A549 (cell line): Measurements from ENCODE around the gene ZDHHC24. TPM values are rescaled to one million over a fixed set of nuclear protein-coding genes. Genes with fewer than 3 reads are reported as not detected.

Source experiments
- ATAC-seq, 2 experiments: fragments of 200-7000 bp in 1 of 2; fragments of >200 bp in 1 of 2; cut with Nextera tagmentation in 1 of 2; cut with Tn5 transposase in 1 of 2; 3 replicates each; pipeline versions ENCODE4 v1.8.0 to v1.9.1; 2018 to 2020; ENCODE audit warnings: mild to moderate bottlenecking in 1 of 2, moderate library complexity in 1 of 2
- CTCF ChIA-PET: fragments of 300-600 bp; sonication (Branson Sonifier 250); formaldehyde crosslinking; extraction: SDS; loops from one replicate; lab custom pipeline; 2021; ENCODE audit warnings: antibody characterized with exemption, inconsistent platforms; lab: Yijun Ruan, JAX
- POLR2A ChIA-PET: fragments of 350-600 bp; formaldehyde crosslinking; extraction: SDS; loops from one replicate; lab custom pipeline; 2021; ENCODE audit warnings: antibody characterized with exemption, inconsistent platforms; lab: Yijun Ruan, JAX
- DNase-seq, 2 experiments: peaks; one replicate each; pipeline versions ENCODE4 v3.0.0 to v3.0.0-alpha.2; 2011 to 2016; ENCODE audit warnings: low read depth in 1 of 2, low spot score in 1 of 2
- FAIRE-seq: peaks from 2 replicates; lab custom pipeline; 2011; peaks lifted over from hg19 to GRCh38; lab: Jason Lieb, UNC
- H3K27ac ChIP-seq, 2 experiments: fragments of >200 bp; sonication (Bioruptor Twin); formaldehyde crosslinking; 3 replicates each; pipeline ENCODE4 v1.5.1; 2016 to 2017
- H3K4me1 ChIP-seq: fragments of >200 bp; sonication (Bioruptor Twin); formaldehyde crosslinking; 3 replicates; pipeline ENCODE4 v1.6.1; 2016
- H3K4me2 ChIP-seq: fragments of >200 bp; sonication (Bioruptor Twin); formaldehyde crosslinking; 3 replicates; pipeline ENCODE4 v1.6.1; 2016
- H3K4me3 ChIP-seq: fragments of >200 bp; sonication (Bioruptor Twin); formaldehyde crosslinking; 3 replicates; pipeline ENCODE4 v1.5.1; 2016
- H3K9me3 ChIP-seq: fragments of >200 bp; sonication (Bioruptor Twin); formaldehyde crosslinking; 3 replicates; pipeline ENCODE4 v1.6.1; 2016
- CBX2 ChIP-seq: fragments of 200-600 bp; sonication (generic); IDR thresholded peaks from 2 replicates; pipeline ENCODE4 v1.6.1; 2016; ENCODE audit warnings: low read depth, mild to moderate bottlenecking, borderline replicate concordance
- CEBPB ChIP-seq, 2 experiments: fragments of >200 bp in 1 of 2; sonication (Bioruptor Twin) in 1 of 2; formaldehyde crosslinking in 1 of 2; IDR thresholded peaks; 2 replicates each; pipeline ENCODE4 v1.6.1; 2012 to 2016
- EHF ChIP-seq: fragments of 250-450 bp; sonication (Bioruptor Pico); IDR thresholded peaks from 2 replicates; pipeline ENCODE4 v1.5.0; 2020; ENCODE audit warnings: mild to moderate bottlenecking
- FOXS1 ChIP-seq: fragments of 250-450 bp; sonication (Bioruptor Pico); IDR thresholded peaks from 2 replicates; pipeline ENCODE4 v1.5.0; 2020; ENCODE audit warnings: mild to moderate bottlenecking, moderate library complexity
- HDAC2 ChIP-seq: fragments of 200-600 bp; sonication (generic); IDR thresholded peaks from 2 replicates; pipeline ENCODE4 v1.6.1; 2016
- HOXA7 ChIP-seq: fragments of 250-450 bp; sonication (Bioruptor Pico); IDR thresholded peaks from 2 replicates; pipeline ENCODE4 v1.5.0; 2020; ENCODE audit warnings: mild to moderate bottlenecking, moderate library complexity
- JUNB ChIP-seq: fragments of >200 bp; sonication (Bioruptor Twin); formaldehyde crosslinking; IDR thresholded peaks from 2 replicates; pipeline ENCODE4 v1.6.1; 2016
- MAFK ChIP-seq: fragments of 450-650 bp; IDR thresholded peaks from 2 replicates; pipeline ENCODE4 v1.6.1; 2014; ENCODE audit not compliant: partially characterized antibody
- MYC ChIP-seq: IDR thresholded peaks from 2 replicates; pipeline ENCODE4 v1.6.1; 2012; ENCODE audit warnings: mild to moderate bottlenecking, inconsistent platforms, low read length, improper control_type of control experiment, borderline replicate concordance
- NR3C1 ChIP-seq: fragments of >200 bp; sonication (Bioruptor Twin); formaldehyde crosslinking; IDR thresholded peaks from 3 replicates; pipeline ENCODE4 v1.6.1; 2017
- RAD21 ChIP-seq, 2 experiments: fragments of >200 bp in 1 of 2; sonication (Bioruptor Twin) in 1 of 2; formaldehyde crosslinking in 1 of 2; IDR thresholded peaks in 1 of 2; conservative IDR thresholded peaks in 1 of 2; 2 replicates in 1 of 2; 3 replicates in 1 of 2; pipeline ENCODE4 v1.6.1; 2012 to 2018; ENCODE audit warnings: inconsistent platforms in 1 of 2
- RCOR1 ChIP-seq: fragments of 150-350 bp; IDR thresholded peaks from 2 replicates; pipeline ENCODE4 v1.6.1; 2014; ENCODE audit warnings: antibody characterized with exemption, low read length, low read depth
- TFCP2L1 ChIP-seq: fragments of 250-450 bp; sonication (Bioruptor Pico); IDR thresholded peaks from 2 replicates; pipeline ENCODE4 v1.5.0; 2021; ENCODE audit warnings: mild to moderate bottlenecking
- ZC3H11A ChIP-seq: fragments of 450-650 bp; IDR thresholded peaks from 2 replicates; pipeline ENCODE4 v1.6.1; 2014; ENCODE audit warnings: antibody characterized with exemption, mild to moderate bottlenecking
- WGBS: methylation state at CpG from one replicate; pipeline ENCODE4 v1.1.6; 2017; ENCODE audit errors: missing lambda C conversion rate; 5-methylcytosine and 5-hydroxymethylcytosine counted together
- polyA plus RNA-seq, 4 experiments: library from polyadenylated mRNA; depleted of rRNA in 3 of 4; stranded (reverse); fragments of >200 nt; fragmentation: RNase III in 1 of 4; extraction: RNeasy Plus Mini Kit Qiagen cat#74134 plus additional on column Dnase treatment in 1 of 4; gene quantifications; 2 replicates in 3 of 4; 3 replicates in 1 of 4; pipeline ENCODE4 v1.2.3, GENCODE V29; 2011 to 2017
- TF ChIP-seq, protein P1 (sequence below): fragments of >200 bp; sonication (Bioruptor Twin); formaldehyde crosslinking; IDR thresholded peaks from 2 replicates; pipeline ENCODE4 v1.6.1; 2016
- TF ChIP-seq, protein P2 (sequence below): IDR thresholded peaks from 2 replicates; pipeline ENCODE4 v1.6.1; 2012
- TF ChIP-seq, protein P3 (sequence below): fragments of 250-450 bp; sonication (Bioruptor Pico); IDR thresholded peaks from 2 replicates; pipeline ENCODE4 v1.5.0; 2021; ENCODE audit warnings: mild to moderate bottlenecking, moderate library complexity, borderline replicate concordance
- TF ChIP-seq, protein P4 (sequence below): fragments of 250-450 bp; sonication (Bioruptor Pico); IDR thresholded peaks from 2 replicates; pipeline ENCODE4 v1.5.0; 2020; ENCODE audit warnings: low read depth, mild to moderate bottlenecking, moderate library complexity

The ZDHHC24 gene
- polyA plus RNA-seq, 2 of the 4 experiments (the other 2 are of a cell fraction): 8.6 to 8.7 TPM

DNA sequence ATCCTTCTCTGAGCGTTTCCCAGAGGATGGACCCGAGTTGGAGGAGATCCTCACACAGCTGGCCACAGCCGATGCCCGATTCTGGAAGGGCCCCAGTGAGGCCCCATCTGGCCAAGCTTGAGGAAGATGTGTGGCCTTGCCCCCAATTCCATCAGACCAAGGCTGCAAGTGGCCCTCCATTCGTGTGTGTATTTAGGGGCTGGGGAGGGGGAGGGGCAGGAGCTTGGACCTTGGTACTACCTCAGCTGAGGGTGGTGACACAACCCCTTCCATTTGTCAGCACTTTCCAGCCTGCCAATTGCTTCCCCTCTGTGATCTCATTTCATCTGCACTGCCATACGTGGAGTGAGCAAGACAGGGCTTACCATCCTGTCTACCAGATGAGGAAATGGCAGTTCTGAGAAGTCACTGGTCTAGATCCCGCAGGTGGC, 36.7 kb downstream of the ZDHHC24 start:
- H3K4me2 ChIP-seq: no peak overlapping the region
- no peaks in the 10 kb centered on the region for H3K9me3 ChIP-seq
- TF ChIP-seq, protein P1, sequence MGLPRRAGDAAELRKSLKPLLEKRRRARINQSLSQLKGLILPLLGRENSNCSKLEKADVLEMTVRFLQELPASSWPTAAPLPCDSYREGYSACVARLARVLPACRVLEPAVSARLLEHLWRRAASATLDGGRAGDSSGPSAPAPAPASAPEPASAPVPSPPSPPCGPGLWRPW: no peak
- no peak for TF ChIP-seq MYC
- 88% methylated on average over 4 of the region's 7 CpGs for WGBS
- ATAC-seq: no peak
- no peak overlapping the region for H3K4me3 ChIP-seq
- no peak for FAIRE-seq
- H3K4me1 ChIP-seq: peaks cover 9% of the 10 kb centered on the region; the same call in 2 of the 3 replicates
- ChIA-PET CTCF (interaction anchor here (0.6 to 2.0 kb wide), 5 partner anchors 18 to 83 kb away, joined by 3 to 6 read pairs (median 4); partner anchors contain the start of genes CCDC87 and CCS), POLR2A (interaction anchor here (1.3 kb wide), 1 partner anchor 29 kb away, joined by 5 read pairs; the partner anchor contains the start of gene DPP3)
- no peak overlapping the region for H3K27ac ChIP-seq
- DNase-seq: no peak

DNA sequence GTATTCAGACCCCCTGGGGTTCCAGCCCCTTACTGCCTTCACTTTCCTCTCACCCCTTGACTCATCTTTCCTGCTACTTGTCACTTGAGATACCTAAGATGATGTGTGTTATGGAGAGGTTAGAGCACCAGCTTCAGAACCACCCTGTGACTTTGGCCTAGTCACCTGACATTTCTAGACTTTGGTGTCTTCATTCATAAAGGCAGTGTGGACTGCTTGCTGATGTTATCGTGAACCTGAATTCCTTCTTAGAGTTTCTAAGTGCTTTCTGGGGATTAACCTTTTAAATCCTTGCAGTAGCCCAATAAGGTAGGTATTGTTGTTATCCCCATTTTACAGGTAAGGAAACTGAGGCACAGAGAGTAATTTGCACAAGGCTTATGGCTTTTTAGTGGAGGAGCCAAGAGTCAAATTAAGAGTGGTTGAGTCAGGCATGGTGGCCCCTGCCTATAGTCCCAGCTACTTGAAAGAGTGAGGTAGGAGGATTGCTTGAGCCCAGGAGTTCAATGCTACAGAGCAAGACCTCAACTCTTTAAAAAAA, 40.5 kb downstream of the ZDHHC24 start:
- ChIA-PET POLR2A (no interaction called here), CTCF (interaction anchor here (0.9 to 1.6 kb wide), 2 partner anchors 14 to 228 kb away, joined by 3 to 6 read pairs; no protein-coding TSS in a partner anchor)
- Histone ChIP-seq H3K4me2 (no peak overlapping the region), H3K4me1 (peaks cover 3% of the 10 kb centered on the region; the same call in 1 of the 3 replicates), H3K27ac (no peak overlapping the region), H3K9me3 (no peaks in the 10 kb centered on the region), H3K4me3 (no peak overlapping the region)
- no peak for ATAC-seq
- TF ChIP-seq RAD21 (conservative IDR thresholded peaks at IDR 0.05 in 1 of 2, IDR thresholded peaks at IDR 0.05 in 1 of 2): no peak
- no peak for TF ChIP-seq ZC3H11A
- no peak for TF ChIP-seq HOXA7 (CRISPR knock-in tag)
- TF ChIP-seq HDAC2: no peak
- no peak for TF ChIP-seq MAFK
- no peak for TF ChIP-seq FOXS1 (CRISPR knock-in tag)
- WGBS: 88% methylated on average over 1 of the region's 1 CpG
- FAIRE-seq: no peak
- no peak for DNase-seq

DNA sequence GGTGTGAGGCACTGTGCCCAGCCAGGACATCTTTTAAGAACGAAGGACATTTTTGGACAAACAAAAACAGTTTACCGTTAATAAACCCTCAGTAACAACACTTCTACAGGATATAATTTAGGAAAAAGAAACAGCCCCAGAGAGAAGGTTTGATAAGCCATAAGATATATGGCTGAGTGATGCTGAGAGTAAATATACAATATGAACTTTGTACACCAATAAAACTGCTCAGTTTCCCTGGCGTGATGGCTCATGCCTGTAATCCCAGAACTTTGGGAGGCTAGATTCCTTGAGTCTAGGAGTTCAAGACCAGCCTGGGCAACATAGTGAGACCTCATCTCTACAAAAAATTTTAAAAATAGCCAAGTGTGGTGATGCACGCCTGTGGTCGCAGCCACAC, 47.3 kb downstream of the ZDHHC24 start:
- DNase-seq: no peak
- Histone ChIP-seq H3K27ac (no peak overlapping the region), H3K4me3 (no peak overlapping the region), H3K4me1 (no peaks in the 10 kb centered on the region), H3K4me2 (no peak overlapping the region), H3K9me3 (no peaks in the 10 kb centered on the region)
- FAIRE-seq: no peak
- ChIA-PET CTCF (no interaction called here), POLR2A (no interaction called here)
- TF ChIP-seq, protein P2, sequence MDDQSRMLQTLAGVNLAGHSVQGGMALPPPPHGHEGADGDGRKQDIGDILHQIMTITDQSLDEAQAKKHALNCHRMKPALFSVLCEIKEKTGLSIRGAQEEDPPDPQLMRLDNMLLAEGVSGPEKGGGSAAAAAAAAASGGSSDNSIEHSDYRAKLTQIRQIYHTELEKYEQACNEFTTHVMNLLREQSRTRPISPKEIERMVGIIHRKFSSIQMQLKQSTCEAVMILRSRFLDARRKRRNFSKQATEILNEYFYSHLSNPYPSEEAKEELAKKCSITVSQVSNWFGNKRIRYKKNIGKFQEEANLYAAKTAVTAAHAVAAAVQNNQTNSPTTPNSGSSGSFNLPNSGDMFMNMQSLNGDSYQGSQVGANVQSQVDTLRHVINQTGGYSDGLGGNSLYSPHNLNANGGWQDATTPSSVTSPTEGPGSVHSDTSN: no peak
- TF ChIP-seq RCOR1: no peak
- no peak for TF ChIP-seq CBX2
- no peak for TF ChIP-seq NR3C1
- no peak for TF ChIP-seq JUNB
- TF ChIP-seq, protein P3, sequence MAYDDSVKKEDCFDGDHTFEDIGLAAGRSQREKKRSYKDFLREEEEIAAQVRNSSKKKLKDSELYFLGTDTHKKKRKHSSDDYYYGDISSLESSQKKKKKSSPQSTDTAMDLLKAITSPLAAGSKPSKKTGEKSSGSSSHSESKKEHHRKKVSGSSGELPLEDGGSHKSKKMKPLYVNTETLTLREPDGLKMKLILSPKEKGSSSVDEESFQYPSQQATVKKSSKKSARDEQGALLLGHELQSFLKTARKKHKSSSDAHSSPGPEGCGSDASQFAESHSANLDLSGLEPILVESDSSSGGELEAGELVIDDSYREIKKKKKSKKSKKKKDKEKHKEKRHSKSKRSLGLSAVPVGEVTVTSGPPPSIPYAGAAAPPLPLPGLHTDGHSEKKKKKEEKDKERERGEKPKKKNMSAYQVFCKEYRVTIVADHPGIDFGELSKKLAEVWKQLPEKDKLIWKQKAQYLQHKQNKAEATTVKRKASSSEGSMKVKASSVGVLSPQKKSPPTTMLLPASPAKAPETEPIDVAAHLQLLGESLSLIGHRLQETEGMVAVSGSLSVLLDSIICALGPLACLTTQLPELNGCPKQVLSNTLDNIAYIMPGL (CRISPR knock-in tag): no peak
- TF ChIP-seq CEBPB (IDR thresholded peaks at IDR 0.05): no peak
- no peak for TF ChIP-seq RAD21 (conservative IDR thresholded peaks at IDR 0.05 in 1 of 2, IDR thresholded peaks at IDR 0.05 in 1 of 2)
- TF ChIP-seq EHF (CRISPR knock-in tag): no peak
- TF ChIP-seq TFCP2L1 (CRISPR knock-in tag): no peak
- 86% methylated on average over 5 of the region's 5 CpGs for WGBS
- no peak for ATAC-seq

DNA sequence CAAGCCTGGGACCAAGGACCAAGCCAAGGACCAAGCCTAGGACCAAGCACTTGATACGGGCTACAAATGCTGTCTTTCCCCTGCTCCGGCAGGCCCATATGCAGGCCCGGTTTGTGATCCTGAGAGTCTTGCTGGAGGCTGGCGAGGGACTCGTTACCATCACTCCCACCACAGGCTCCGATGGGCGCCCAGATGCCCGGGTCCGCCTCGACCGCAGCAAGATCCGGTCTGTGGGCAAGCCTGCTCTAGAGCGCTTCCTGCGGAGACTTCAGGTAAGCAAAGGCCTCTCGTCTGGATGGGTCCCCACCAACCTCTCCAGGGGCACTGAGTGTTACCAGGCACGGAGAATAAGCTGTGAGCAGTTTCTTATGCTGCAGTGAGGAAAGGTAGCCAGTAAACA, 48.6 kb downstream of the ZDHHC24 start:
- H3K27ac ChIP-seq: no peak overlapping the region
- no peak for FAIRE-seq
- no peak for ATAC-seq
- WGBS: 97% methylated on average over 16 of the region's 16 CpGs
- CTCF ChIA-PET: interaction anchor here (0.9 to 1.4 kb wide), 3 partner anchors 11 to 337 kb away, joined by 3 read pairs; no protein-coding TSS in a partner anchor
- POLR2A ChIA-PET: no interaction called here
- TF ChIP-seq, protein P4, sequence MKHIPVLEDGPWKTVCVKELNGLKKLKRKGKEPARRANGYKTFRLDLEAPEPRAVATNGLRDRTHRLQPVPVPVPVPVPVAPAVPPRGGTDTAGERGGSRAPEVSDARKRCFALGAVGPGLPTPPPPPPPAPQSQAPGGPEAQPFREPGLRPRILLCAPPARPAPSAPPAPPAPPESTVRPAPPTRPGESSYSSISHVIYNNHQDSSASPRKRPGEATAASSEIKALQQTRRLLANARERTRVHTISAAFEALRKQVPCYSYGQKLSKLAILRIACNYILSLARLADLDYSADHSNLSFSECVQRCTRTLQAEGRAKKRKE: no peak
- no peak overlapping the region for H3K4me3 ChIP-seq
- H3K4me2 ChIP-seq: no peak overlapping the region
- no peaks in the 10 kb centered on the region for H3K4me1 ChIP-seq
- no peak for DNase-seq
- H3K9me3 ChIP-seq: no peaks in the 10 kb centered on the region
